ENCODE measurements around the gene ACVR1C. TPM values are rescaled to one million over a fixed set of nuclear protein-coding genes. Genes with fewer than 3 reads are reported as not detected.
A peak's percentile ranks its signal among the peaks of the same experiment; 100 is the strongest.

ACVR1C gene
- total RNA-seq, 2 experiments from 2014 or later: 1.6 to 1.9 TPM

- CTCF ChIA-PET: interaction anchor here (0.7 to 2.5 kb wide), 5 partner anchors 11 to 953 kb away, joined by 3 to 7 read pairs (median 3); no protein-coding TSS in a partner anchor
- H3K36me3 Mint-ChIP-seq (ENCODE audit: low read depth): no peaks in the 10 kb centered on the region
These were observed 120.0 kb downstream of the ACVR1C start for GRCh38 chr2:157508676-157509075.

GRCh38 chr2:157506586-157506985 is 122.1 kb downstream of the ACVR1C start:
- CTCF ChIA-PET: interaction anchor here (1.2 kb wide), 1 partner anchor 91 kb away, joined by 3 read pairs; no protein-coding TSS in a partner anchor

More at GRCh38 chr2:157508676-157509075, 120.0 kb downstream of the ACVR1C start:
- H3K27me3 Mint-ChIP-seq: peaks cover 12% of the 10 kb centered on the region
- POLR2A ChIA-PET: interaction anchor here (0.7 kb wide), 1 partner anchor 53 kb away, joined by 3 read pairs; no protein-coding TSS in a partner anchor
- peaks cover 3% of the 10 kb centered on the region for H3K4me1 Mint-ChIP-seq
- no peak overlapping the region for H3K27ac Mint-ChIP-seq
- no peak overlapping the region for H3K4me3 Mint-ChIP-seq
- no peaks in the 10 kb centered on the region for H3K9me3 Mint-ChIP-seq
- DNase-seq: no peak

GRCh38 chr2:157504623-157505022 is 124.0 kb downstream of the ACVR1C start:
- ChIA-PET CTCF (interaction anchor here (0.7 to 1.7 kb wide), 4 partner anchors 12 to 202 kb away, joined by 3 to 4 read pairs (median 4); no protein-coding TSS in a partner anchor), POLR2A (no interaction called here)
- H3K9me3 Mint-ChIP-seq: no peaks in the 10 kb centered on the region
- no peaks in the 10 kb centered on the region for H3K36me3 Mint-ChIP-seq (ENCODE audit: low read depth)
- H3K4me1 Mint-ChIP-seq: peaks cover 5% of the 10 kb centered on the region
- peaks cover 3% of the 10 kb centered on the region for H3K27me3 Mint-ChIP-seq
- H3K27ac Mint-ChIP-seq: no peak overlapping the region
- DNase-seq: no peak
- no peak overlapping the region for H3K4me3 Mint-ChIP-seq

More at GRCh38 chr2:157506586-157506985, 122.1 kb downstream of the ACVR1C start:
- H3K27me3 Mint-ChIP-seq: peaks cover 8% of the 10 kb centered on the region
- no peak overlapping the region for H3K27ac Mint-ChIP-seq
- POLR2A ChIA-PET: no interaction called here
- DNase-seq: no peak
- H3K9me3 Mint-ChIP-seq: no peaks in the 10 kb centered on the region
- no peaks in the 10 kb centered on the region for H3K36me3 Mint-ChIP-seq (ENCODE audit: low read depth)
- peaks cover 3% of the 10 kb centered on the region for H3K4me1 Mint-ChIP-seq
- no peak overlapping the region for H3K4me3 Mint-ChIP-seq

GRCh38 chr2:157501026-157501425 is 127.6 kb downstream of the ACVR1C start:
- H3K27me3 Mint-ChIP-seq: no peaks in the 10 kb centered on the region
- peaks cover 3% of the 10 kb centered on the region for H3K4me1 Mint-ChIP-seq

GRCh38 chr2:157500334-157500733 is 128.3 kb downstream of the ACVR1C start:
- POLR2A ChIA-PET: no interaction called here
- no peaks in the 10 kb centered on the region for H3K36me3 Mint-ChIP-seq (ENCODE audit: low read depth)
- peaks cover 3% of the 10 kb centered on the region for H3K4me1 Mint-ChIP-seq
- DNase-seq: no peak
- H3K27me3 Mint-ChIP-seq: no peaks in the 10 kb centered on the region
- no peak overlapping the region for H3K27ac Mint-ChIP-seq
- H3K4me3 Mint-ChIP-seq: no peak overlapping the region
- no peaks in the 10 kb centered on the region for H3K9me3 Mint-ChIP-seq
- CTCF ChIA-PET: no interaction called here

More at GRCh38 chr2:157501026-157501425, 127.6 kb downstream of the ACVR1C start:
- DNase-seq: no peak
- H3K27ac Mint-ChIP-seq: no peak overlapping the region
- H3K36me3 Mint-ChIP-seq (ENCODE audit: low read depth): no peaks in the 10 kb centered on the region
- H3K4me3 Mint-ChIP-seq: no peak overlapping the region
- ChIA-PET POLR2A (no interaction called here), CTCF (interaction anchor here (0.7 kb wide), 1 partner anchor 167 kb away, joined by 3 read pairs; no protein-coding TSS in a partner anchor)
- no peaks in the 10 kb centered on the region for H3K9me3 Mint-ChIP-seq

GRCh38 chr2:157498483-157498882 is 130.2 kb downstream of the ACVR1C start:
- Mint-ChIP-seq H3K9me3 (no peaks in the 10 kb centered on the region), H3K4me3 (no peak overlapping the region), H3K4me1 (peaks cover 12% of the 10 kb centered on the region), H3K27me3 (no peaks in the 10 kb centered on the region), H3K36me3 (ENCODE audit: low read depth) (no peaks in the 10 kb centered on the region), H3K27ac (no peak overlapping the region)
- POLR2A ChIA-PET: no interaction called here
- no peak for DNase-seq
- CTCF ChIA-PET: interaction anchor here (0.6 to 1.4 kb wide), 4 partner anchors 100 to 289 kb away, joined by 3 read pairs; no protein-coding TSS in a partner anchor

- no peak overlapping the region for H3K27ac Mint-ChIP-seq
- no peak overlapping the region for H3K4me3 Mint-ChIP-seq
- H3K36me3 Mint-ChIP-seq (ENCODE audit: low read depth): no peaks in the 10 kb centered on the region
- no peaks in the 10 kb centered on the region for H3K9me3 Mint-ChIP-seq
- no peaks in the 10 kb centered on the region for H3K27me3 Mint-ChIP-seq
- POLR2A ChIA-PET: no interaction called here
- DNase-seq: no peak
- peaks cover 19% of the 10 kb centered on the region for H3K4me1 Mint-ChIP-seq
- CTCF ChIA-PET: interaction anchor here (0.6 to 1.5 kb wide), 22 partner anchors 9 to 527 kb away, joined by 3 to 8 read pairs (median 3); no protein-coding TSS in a partner anchor
These were observed 130.9 kb downstream of the ACVR1C start for GRCh38 chr2:157497638-157498314.

GRCh38 chr2:157492189-157492773 is 136.4 kb downstream of the ACVR1C start:
- Mint-ChIP-seq H3K4me3 (no peak overlapping the region), H3K36me3 (ENCODE audit: low read depth) (peaks cover 2% of the 10 kb centered on the region)
- POLR2A ChIA-PET: interaction anchor here (0.8 to 2.2 kb wide), 10 partner anchors 12 to 74 kb away, joined by 3 to 21 read pairs (median 4); partner anchors contain the start of gene CYTIP

GRCh38 chr2:157489983-157490382 is 138.7 kb downstream of the ACVR1C start:
- Mint-ChIP-seq H3K27ac (no peak overlapping the region), H3K36me3 (ENCODE audit: low read depth) (peaks cover 4% of the 10 kb centered on the region), H3K4me1 (peaks cover 85% of the 10 kb centered on the region), H3K9me3 (peaks cover under 1% of the 10 kb centered on the region), H3K4me3 (no peak overlapping the region), H3K27me3 (no peaks in the 10 kb centered on the region)
- POLR2A ChIA-PET: interaction anchor here (1.0 to 6.2 kb wide), 10 partner anchors 9 to 185 kb away, joined by 3 to 43 read pairs (median 5); partner anchors contain the start of gene CYTIP
- CTCF ChIA-PET: interaction anchor here (1.0 to 6.0 kb wide), 9 partner anchors 10 to 187 kb away, joined by 3 to 50 read pairs (median 10); partner anchors contain the start of gene ACVR1C
- DNase-seq: no peak

More at GRCh38 chr2:157492189-157492773, 136.4 kb downstream of the ACVR1C start:
- Mint-ChIP-seq H3K27me3 (no peaks in the 10 kb centered on the region), H3K9me3 (no peaks in the 10 kb centered on the region), H3K27ac (no peak overlapping the region), H3K4me1 (peaks cover 66% of the 10 kb centered on the region)
- CTCF ChIA-PET: interaction anchor here (0.6 to 6.0 kb wide), 39 partner anchors 9 to 532 kb away, joined by 3 to 50 read pairs (median 4); partner anchors contain the start of genes CYTIP and ERMN
- DNase-seq: peak; percentile 79

GRCh38 chr2:157488877-157489276 is 139.8 kb downstream of the ACVR1C start:
- CTCF ChIA-PET: interaction anchor here (0.6 to 6.0 kb wide), 7 partner anchors 8 to 186 kb away, joined by 3 to 50 read pairs (median 3); partner anchors contain the start of gene ACVR1C
- no peak for DNase-seq
- Mint-ChIP-seq H3K4me1 (peaks cover 82% of the 10 kb centered on the region), H3K27ac (no peak overlapping the region), H3K4me3 (no peak overlapping the region), H3K27me3 (no peaks in the 10 kb centered on the region), H3K9me3 (peaks cover 3% of the 10 kb centered on the region), H3K36me3 (ENCODE audit: low read depth) (peaks cover 6% of the 10 kb centered on the region)
- POLR2A ChIA-PET: interaction anchor here (0.7 to 6.2 kb wide), 14 partner anchors 8 to 184 kb away, joined by 3 to 43 read pairs (median 4); partner anchors contain the start of gene CYTIP

- peaks cover 73% of the 10 kb centered on the region for H3K4me1 Mint-ChIP-seq
- DNase-seq: no peak
- POLR2A ChIA-PET: interaction anchor here (0.9 to 6.2 kb wide), 8 partner anchors 10 to 74 kb away, joined by 3 to 43 read pairs (median 6); partner anchors contain the start of gene CYTIP
- peaks cover 3% of the 10 kb centered on the region for H3K9me3 Mint-ChIP-seq
- H3K36me3 Mint-ChIP-seq (ENCODE audit: low read depth): peaks cover 9% of the 10 kb centered on the region
- CTCF ChIA-PET: interaction anchor here (1.3 to 6.0 kb wide), 6 partner anchors 10 to 185 kb away, joined by 3 to 50 read pairs (median 11); partner anchors contain the start of gene ACVR1C
- H3K27me3 Mint-ChIP-seq: no peaks in the 10 kb centered on the region
- H3K27ac Mint-ChIP-seq: no peak overlapping the region
- no peak overlapping the region for H3K4me3 Mint-ChIP-seq
These were observed 140.9 kb downstream of the ACVR1C start for GRCh38 chr2:157487747-157488146.

GRCh38 chr2:157487271-157487610 is 141.4 kb downstream of the ACVR1C start:
- Mint-ChIP-seq H3K27me3 (no peaks in the 10 kb centered on the region), H3K9me3 (peaks cover 3% of the 10 kb centered on the region), H3K4me1 (peaks cover 71% of the 10 kb centered on the region), H3K36me3 (ENCODE audit: low read depth) (peaks cover 9% of the 10 kb centered on the region), H3K27ac (no peak overlapping the region), H3K4me3 (no peak overlapping the region)
- ChIA-PET CTCF (interaction anchor here (1.5 to 6.0 kb wide), 5 partner anchors 10 to 184 kb away, joined by 4 to 50 read pairs (median 14); partner anchors contain the start of gene ACVR1C), POLR2A (interaction anchor here (1.2 to 6.2 kb wide), 5 partner anchors 10 to 73 kb away, joined by 3 to 43 read pairs (median 9); partner anchors contain the start of gene CYTIP)
- DNase-seq: no peak
